Stimulated activated CD4-positive, alpha-beta T cell treated with anti-CD3 and anti-CD28 coated beads, TNF-alpha, amount 100 ng/mL, for 1 hour (primary cell): Measurements from ENCODE around the gene CLIC2.
"Not testable (repeated sequence)": the region's sequence is repeated elsewhere in the genome, so short reads cannot be mapped to it uniquely, and the experiment has no call there.

Experiments used
- DNase-seq, 3 donors: peaks; one replicate each; pipeline ENCODE4 v3.0.0-alpha.2; 2020; ENCODE audit warnings: low read depth in 3 of 3, low spot score in 1 of 3

CLIC2 gene

GRCh38 chrX:155334486-155335336 is at the start of gene CLIC2:
TSS of gene CLIC2 (minus strand) at chrX:155334614. CDS start at chrX:155334427, 187 bp downstream.
- no peak for DNase-seq

DNA sequence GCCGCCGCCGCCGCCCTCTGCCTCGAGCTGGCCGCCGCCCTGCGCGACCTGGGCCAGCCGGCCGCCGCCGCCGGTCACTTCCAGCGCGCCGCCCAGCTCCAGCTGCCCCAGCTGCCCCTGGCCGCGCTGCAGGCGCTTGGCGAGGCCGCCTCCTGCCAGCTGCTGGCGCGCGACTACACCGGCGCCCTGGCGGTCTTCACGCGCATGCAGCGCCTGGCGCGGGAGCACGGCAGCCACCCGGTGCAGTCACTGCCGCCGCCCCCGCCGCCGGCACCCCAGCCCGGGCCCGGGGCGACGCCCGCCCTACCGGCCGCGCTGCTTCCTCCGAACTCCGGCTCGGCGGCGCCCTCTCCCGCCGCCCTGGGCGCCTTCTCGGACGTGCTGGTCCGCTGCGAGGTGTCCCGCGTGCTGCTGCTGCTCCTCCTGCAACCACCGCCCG is 48.1 kb upstream of the CLIC2 start:
- not testable (repeated sequence) for DNase-seq

DNA sequence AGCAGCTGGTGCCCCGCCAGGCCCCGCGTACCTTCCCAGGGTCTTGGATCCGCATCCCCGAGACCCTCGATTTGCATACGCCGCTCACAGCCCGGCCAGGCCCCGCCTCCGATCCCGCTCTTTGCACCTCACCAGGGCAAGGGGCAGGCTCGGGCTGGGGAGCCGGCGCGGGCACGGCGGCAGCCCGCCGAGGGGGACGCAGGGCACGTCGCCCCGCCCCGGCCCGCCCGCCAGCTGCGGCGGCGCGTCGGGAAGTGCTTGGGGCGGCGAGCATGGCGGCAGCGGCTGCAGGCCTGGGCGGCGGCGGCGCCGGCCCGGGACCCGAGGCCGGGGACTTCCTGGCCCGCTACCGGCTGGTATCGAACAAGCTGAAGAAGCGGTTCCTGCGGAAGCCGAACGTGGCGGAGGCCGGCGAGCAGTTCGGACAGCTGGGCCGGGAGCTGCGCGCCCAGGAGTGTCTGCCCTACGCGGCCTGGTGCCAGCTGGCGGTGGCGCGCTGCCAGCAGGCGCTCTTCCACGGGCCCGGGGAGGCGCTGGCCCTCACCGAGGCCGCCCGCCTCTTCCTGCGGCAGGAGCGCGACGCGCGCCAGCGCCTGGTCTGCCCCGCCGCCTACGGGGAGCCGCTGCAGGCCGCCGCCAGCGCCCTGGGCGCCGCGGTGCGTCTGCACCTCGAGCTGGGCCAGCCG is 47.6 kb upstream of the CLIC2 start, which contains the start of gene F8A2:
F8A2 (plus strand) TSS at position 253 of the 686 bp plus-strand sequence; CDS start at position 273, 20 bp downstream.
- not testable (repeated sequence) for DNase-seq

- DNase-seq = not testable (repeated sequence)
Measured at GRCh38 chrX:155379802-155380201, 45.4 kb upstream of the CLIC2 start.

DNA sequence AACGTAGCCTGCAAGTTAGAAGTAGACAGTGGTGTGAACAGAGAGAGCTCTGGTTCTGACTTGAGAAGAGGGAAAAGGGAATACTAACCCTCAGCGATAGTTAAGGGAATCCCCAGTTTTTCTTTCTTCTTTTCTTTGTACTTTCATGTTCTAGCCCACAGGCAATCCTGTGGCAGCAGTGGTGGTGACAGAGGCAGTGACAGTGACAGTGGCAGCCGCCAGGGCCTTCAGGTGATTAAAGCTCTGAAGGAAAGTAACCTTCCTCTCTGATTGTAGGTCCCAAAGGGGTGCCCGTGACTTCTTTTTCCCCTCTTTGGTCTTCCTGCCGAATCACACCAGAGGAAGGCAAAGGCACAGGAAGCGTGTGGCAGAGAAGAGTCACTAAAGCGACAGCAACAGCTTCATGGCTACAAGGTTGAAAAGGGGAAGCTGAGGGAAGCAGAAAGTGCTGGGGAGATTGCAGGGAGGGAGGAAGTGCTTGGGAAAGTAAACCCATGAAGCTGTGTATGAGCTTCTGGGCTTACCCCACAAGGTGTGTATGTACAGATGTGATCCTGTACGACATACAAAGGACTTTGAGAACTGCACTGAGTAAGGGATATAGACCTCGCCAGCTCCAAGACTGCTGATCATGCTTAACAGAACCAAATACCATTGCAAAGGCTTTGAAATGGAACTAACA is 39.5 kb upstream of the CLIC2 start:
- not testable (repeated sequence) for DNase-seq

DNA sequence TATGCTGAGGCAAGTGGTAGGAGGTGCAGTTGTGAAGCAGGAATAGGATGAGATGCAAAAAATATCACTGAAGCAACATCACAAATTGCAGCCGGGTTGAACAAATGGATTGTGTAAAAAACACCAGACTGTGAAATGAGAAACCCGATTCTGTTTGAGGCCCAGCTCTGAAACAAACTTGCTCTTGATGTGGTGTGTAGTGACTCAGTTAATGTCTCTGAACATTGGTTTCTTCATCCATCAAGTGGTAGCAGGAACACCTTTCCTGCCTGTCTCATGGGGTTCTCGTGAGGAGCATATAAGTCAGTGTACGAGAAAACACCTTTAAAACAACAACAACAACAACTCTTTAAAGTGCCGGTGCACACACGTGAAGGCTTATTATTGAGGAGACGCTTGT is 29.3 kb upstream of the CLIC2 start:
- not testable (repeated sequence) for DNase-seq

DNA sequence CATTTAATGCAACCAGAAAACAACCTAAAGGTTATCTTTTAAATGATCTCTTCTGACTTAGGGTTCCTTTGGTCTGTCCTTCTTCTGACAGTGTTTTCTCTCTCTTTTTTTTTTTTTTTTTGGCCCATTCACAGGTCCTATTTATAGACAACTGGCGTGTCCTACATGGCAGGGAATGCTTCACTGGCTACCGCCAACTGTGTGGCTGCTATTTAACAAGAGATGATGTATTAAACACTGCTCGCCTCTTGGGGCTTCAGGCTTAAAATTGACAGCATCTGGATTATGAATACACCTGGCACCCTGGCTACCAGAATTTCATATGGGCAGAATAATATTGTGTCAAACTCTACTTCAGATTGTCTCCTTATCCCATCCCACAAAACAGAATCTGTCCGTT is 15.0 kb upstream of the CLIC2 start:
- DNase-seq = not testable (repeated sequence)

GRCh38 chrX:155345689-155346088 is 11.3 kb upstream of the CLIC2 start:
- DNase-seq = not testable (repeated sequence)

DNA sequence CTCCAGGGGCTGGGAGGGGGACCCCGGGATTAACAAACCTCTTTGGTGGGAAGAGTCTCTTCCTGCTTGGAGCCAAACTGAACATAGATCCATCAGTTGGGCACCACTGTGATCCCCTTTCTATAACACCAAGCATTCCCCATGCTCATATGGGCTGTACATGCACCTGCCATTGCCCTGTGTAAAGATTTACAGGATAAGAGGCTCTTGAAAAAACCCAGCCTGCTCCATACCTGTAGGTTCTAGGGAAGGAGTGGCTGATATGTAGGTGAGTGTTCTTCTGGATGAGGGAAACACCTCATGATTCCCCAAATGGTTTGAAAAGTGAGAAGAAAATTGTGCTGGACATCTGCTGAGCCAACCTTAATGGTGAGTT is 911 bp upstream of the CLIC2 start:
- not testable (repeated sequence) for DNase-seq

DNA sequence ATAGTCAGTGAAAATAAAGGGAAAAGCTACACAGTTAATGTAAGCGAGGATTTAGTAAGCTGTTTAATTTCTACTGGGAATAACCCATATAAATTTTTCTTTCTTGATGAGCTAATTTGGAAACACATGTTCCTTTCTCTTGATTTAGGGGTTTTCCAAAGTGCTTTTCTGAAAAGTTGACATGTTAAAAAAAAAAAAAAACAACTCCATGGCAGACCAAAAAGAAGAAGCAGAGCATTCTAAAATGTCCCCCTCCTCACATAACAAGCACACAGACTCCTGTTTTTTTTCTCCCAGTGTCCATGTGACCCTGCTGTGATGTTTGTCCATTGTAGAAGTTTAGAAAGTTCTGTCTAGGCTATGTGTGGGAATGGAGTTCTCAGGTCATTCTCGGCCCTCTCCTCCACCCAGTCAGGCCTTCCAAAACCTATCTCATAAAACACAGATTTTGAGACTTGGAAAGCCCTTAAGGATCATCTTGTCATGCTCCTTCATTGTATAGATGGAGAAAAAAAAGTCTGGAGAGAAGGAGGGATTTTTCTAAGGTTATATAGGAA is 792 bp downstream of the CLIC2 start:
- no peak for DNase-seq

GRCh38 chrX:155330992-155331391 is 3.4 kb downstream of the CLIC2 start:
- DNase-seq = no peak

DNA sequence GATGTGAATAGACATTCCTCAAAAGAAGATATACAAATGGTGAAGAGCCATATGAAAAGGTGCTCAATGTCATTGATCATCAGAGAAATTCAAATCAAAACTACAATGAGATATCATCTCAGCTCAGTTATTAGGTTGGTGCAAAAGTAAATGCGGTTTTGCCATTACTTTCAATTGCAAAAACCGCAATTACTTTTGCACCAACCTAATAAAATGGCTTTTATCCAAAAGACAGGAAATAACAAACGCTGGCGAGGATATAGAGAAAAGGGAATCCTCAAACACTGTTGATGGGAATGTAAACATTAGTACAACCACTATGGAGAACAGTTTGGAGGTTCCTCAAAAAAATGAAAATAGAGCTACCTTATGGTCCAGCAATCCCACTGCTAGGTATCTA is 5.1 kb downstream of the CLIC2 start:
- DNase-seq = no peak

- no peak for DNase-seq
Measured at GRCh38 chrX:155326610-155327009, 7.8 kb downstream of the CLIC2 start.

DNA sequence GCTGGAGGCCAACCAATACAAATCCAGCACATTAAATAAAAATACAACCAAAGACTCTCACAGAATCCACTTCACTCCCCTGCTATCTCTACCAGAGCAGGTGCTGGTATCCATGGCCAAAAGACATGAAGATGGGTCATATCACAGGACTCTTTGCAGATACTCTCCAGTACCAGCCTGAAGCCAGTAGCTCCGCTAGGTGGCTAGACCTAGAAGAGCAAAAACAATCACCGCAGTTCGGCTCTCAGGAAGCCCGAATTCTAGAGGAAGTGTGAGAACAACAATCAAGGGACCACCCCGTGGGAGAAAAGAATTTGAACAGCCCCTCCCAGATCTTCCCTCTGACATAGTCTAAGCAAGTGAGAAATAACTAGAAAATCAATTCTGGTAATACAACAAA is 20.2 kb downstream of the CLIC2 start:
- no peak for DNase-seq

DNA sequence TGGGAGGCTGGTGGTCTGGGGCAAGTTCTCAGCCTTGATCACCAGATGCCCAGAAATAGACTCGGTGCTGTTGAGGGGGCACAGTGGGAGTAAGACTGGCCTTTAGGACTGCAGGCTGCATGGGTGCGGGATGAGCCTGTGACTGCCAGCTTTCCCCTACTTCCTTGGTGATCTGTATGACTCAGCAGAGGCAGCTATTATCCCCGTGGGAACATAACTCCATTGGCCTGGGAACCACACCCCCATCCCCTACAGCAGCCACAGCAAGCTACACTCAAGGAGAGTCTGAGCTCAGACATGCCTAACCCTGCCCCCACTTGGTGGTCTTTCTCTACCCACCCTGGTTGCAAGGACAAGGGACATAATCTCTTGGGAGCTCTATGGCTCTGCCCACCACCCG is 20.6 kb downstream of the CLIC2 start:
- no peak for DNase-seq

DNA sequence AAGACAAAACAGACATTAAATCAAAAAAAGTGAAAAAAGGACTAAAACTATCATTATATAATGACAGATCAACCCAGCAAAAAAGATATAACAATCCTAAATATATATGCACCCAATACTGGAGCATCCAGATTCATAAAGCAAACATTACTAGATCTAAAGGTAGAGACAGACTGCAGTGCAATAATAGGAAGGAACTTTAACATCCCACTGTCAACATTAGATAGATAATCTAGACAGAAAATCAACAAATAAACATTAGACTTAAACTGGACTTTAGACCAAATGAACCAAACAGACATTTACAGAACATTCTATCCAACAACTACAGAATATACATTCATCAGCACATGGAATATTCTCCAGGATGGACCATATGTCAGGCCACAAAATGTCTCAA is 40.6 kb downstream of the CLIC2 start:
- no peak for DNase-seq

DNA sequence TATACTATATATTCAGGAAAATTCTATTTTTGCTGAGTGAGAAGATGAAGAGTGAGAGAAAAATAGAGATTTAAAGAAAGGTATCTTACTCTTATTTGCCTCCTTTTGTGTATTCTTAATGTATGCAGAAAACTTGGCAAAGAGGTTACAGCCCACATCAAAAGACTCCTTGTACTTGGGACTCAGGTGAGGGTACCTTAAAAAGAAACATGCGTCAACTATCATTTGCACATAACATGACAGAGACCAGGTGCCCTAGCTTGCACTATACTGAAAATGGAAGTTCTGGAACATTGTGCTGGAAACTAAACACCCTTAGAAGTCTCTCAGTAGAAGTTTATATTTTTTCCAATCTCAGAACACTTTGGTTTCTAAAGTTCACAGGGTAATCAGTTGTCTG is 54.5 kb downstream of the CLIC2 start:
- no peak for DNase-seq

DNA sequence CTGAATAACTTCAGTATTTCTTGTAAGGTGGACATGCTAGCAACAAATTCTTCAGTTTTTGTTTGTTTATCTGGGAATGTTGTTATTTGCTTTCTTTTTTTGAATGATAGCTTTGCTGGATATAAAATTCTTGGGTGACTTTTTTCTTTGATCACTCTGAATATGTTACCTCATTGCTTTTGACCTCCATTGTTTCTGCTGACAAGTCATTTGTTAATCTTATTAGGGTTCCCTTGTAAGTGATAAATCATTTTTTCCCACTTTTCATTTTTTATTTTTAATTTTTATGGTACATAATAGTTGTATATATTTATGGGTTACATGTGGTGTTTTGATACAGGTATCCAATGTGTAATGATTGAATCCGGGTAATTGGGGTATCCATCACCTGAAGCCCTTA is 63.4 kb downstream of the CLIC2 start:
- no peak for DNase-seq

GRCh38 chrX:155267995-155268394 is 66.4 kb downstream of the CLIC2 start:
- DNase-seq = not testable (repeated sequence)

DNA sequence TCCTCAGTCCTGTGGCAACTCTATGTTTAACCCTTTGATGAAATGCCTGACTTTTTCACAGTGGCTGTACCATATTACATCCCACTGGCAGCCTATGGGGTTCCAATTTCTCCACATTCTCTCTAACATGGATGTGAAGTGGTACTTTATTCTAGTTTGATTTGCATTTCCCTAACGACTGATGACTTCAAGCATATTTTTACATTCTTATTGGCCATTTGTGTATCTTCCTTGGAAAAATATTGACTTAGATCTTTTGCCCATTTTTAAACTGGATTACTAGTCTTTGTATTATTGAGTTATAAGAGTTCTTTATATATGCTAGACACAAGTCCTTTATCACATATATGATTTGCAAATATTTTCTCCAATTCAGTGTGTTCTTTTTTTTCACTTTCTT is 68.0 kb downstream of the CLIC2 start:
- no peak for DNase-seq

DNA sequence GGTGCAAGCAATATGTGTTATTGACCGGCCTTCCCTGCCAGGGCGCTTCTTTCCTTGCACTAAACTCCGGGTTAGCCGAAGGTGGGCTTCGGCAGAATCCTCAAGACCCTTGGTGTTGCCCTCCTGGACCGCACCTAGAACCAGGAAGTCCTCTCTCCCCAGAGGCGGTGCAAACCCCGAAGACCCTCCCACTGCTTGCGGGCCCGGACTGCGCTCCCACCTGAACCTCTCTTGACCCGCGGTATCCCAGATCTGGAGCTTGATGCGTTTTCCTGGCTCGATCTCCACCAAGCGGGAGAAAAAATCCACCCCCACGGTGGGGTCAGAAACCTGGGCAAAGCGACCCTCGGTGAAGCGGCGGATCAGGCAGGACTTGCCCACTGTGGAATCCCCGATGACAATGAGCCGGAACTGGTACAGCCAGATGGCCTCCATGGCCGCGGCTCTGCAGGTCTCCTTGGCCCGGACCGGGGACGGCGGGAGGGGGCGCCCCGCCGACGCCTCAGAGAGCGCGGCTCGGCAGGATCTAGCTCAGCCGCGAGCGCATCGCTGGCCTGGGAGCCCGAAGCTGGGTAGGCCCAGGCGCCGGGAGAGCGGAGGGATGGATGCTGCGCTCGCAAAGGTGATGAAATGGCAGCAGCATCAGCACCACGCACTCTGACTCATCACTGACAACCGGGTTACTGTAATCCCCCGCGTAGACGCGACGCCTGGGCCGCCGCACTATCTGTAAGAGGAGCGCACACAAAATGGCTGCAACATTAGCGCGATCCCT is 70.4 kb downstream of the CLIC2 start, which contains the start of gene RAB39B:
RAB39B (minus strand) TSS at position 638 of the 775 bp plus-strand sequence; CDS start at position 435, 203 bp downstream.
- DNase-seq = peak; percentile 20 to 45 (median 41)
